Measurements from ENCODE around the gene CDCA4.

Gene CDCA4

DNA sequence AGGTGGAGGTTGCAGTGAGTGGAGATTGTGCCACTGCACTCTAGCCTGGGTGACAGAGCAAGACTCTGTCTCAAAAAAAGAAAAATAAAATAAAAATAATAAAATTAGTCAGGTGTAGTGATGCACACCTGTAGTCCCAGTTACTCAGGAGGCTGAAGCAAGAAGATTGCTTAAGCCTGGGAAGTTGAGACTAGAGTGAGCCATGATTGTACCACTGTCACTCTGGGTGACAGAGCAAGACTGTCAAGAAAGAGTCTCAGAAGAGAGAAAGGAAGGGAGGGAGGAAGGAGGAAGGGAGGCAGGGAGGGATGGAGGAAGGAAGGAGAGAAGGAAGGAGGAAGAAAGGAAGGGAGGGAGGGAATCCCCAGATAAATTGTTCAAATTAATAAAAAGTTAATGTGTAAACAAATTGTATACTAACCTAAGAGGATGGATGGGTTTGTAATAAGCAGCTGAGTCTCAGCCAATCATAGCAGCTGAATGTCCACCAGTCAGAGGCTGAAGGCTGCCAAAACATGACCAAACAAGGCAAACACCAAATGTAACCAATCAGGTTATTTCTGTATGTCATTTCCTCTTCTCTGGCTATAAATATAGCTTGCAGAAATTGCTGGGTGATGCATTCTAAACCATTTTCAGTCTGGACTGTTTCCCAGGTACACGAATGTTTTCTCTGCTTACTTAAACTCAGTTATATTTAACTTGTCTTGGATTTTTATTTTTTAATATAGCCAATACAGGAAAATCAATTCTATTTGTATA, 6.1 kb upstream of the CDCA4 start:
- TF ChIP-seq ZBTB7A (IDR thresholded peaks at IDR 0.05; ENCODE audit: low read depth) (no peak), EP300 (IDR thresholded peaks at IDR 0.05; ENCODE audit: borderline replicate concordance) (no peak), TAF1 (IDR thresholded peaks at IDR 0.05; ENCODE audit: low read depth) (no peak), YY1 (IDR thresholded peaks at IDR 0.05; ENCODE audit: low read depth) (no peak), TCF12 (IDR thresholded peaks at IDR 0.05; ENCODE audit: low read depth) (no peak), CREB1 (IDR thresholded peaks at IDR 0.05; ENCODE audit: low read depth) (no peak), FOXM1 (IDR thresholded peaks at IDR 0.05; ENCODE audit: borderline replicate concordance, low read depth) (no peak), NFIC (IDR thresholded peaks at IDR 0.05) (no peak), TEAD4 (IDR thresholded peaks at IDR 0.05) (no peak)
- TF ChIP-seq, protein P1, sequence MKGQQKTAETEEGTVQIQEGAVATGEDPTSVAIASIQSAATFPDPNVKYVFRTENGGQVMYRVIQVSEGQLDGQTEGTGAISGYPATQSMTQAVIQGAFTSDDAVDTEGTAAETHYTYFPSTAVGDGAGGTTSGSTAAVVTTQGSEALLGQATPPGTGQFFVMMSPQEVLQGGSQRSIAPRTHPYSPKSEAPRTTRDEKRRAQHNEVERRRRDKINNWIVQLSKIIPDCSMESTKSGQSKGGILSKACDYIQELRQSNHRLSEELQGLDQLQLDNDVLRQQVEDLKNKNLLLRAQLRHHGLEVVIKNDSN (IDR thresholded peaks at IDR 0.05), result no peak

DNA sequence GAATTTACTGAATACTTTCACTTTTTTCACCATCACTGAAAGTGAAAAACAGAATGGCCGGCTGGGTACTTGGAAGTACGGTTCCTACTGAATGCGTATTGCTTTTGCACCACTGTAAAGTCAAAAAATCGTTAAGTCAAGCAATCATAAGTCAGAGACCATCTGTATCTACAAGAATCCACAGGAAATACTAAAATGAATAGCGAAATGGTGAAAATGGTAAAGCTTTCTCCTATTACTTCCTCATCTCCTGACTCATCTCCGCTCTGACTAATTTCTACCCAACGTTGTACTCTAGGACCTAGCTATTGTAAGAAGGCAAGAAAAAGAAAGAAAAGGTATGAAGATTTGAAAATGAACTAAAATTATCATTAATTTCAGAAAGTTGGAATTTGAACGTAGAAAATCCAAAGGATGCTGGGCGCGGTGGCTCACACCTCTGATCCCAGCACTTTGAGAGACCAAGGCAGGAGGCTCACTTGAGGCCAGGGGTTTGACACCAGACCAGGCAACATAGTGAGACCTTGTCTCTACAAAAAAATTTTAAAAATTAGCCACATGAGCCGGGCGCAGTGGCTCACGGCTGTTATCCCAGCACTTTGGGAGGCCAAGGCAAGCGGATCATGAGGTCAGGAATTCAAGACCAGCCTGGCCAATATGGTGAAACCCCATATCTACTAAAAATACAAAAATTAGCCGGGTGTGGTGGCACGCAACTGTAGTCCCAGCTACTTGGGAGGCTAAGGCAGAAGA, 5.3 kb upstream of the CDCA4 start:
- TF ChIP-seq TEAD4 (IDR thresholded peaks at IDR 0.05) (no peak), EP300 (IDR thresholded peaks at IDR 0.05; ENCODE audit: borderline replicate concordance) (no peak), RAD21 (IDR thresholded peaks at IDR 0.05; ENCODE audit: low read depth) (no peak), TAF1 (IDR thresholded peaks at IDR 0.05; ENCODE audit: low read depth) (no peak), YY1 (IDR thresholded peaks at IDR 0.05; ENCODE audit: low read depth) (no peak), CREB1 (IDR thresholded peaks at IDR 0.05; ENCODE audit: low read depth) (no peak), TCF12 (IDR thresholded peaks at IDR 0.05; ENCODE audit: low read depth) (no peak), NFIC (IDR thresholded peaks at IDR 0.05) (no peak), ZBTB7A (IDR thresholded peaks at IDR 0.05; ENCODE audit: low read depth) (no peak), FOXM1 (IDR thresholded peaks at IDR 0.05; ENCODE audit: borderline replicate concordance, low read depth) (no peak)
- TF ChIP-seq, protein P2, sequence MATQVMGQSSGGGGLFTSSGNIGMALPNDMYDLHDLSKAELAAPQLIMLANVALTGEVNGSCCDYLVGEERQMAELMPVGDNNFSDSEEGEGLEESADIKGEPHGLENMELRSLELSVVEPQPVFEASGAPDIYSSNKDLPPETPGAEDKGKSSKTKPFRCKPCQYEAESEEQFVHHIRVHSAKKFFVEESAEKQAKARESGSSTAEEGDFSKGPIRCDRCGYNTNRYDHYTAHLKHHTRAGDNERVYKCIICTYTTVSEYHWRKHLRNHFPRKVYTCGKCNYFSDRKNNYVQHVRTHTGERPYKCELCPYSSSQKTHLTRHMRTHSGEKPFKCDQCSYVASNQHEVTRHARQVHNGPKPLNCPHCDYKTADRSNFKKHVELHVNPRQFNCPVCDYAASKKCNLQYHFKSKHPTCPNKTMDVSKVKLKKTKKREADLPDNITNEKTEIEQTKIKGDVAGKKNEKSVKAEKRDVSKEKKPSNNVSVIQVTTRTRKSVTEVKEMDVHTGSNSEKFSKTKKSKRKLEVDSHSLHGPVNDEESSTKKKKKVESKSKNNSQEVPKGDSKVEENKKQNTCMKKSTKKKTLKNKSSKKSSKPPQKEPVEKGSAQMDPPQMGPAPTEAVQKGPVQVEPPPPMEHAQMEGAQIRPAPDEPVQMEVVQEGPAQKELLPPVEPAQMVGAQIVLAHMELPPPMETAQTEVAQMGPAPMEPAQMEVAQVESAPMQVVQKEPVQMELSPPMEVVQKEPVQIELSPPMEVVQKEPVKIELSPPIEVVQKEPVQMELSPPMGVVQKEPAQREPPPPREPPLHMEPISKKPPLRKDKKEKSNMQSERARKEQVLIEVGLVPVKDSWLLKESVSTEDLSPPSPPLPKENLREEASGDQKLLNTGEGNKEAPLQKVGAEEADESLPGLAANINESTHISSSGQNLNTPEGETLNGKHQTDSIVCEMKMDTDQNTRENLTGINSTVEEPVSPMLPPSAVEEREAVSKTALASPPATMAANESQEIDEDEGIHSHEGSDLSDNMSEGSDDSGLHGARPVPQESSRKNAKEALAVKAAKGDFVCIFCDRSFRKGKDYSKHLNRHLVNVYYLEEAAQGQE (IDR thresholded peaks at IDR 0.05; ENCODE audit: low read depth), result no peak
- TF ChIP-seq, protein P3, sequence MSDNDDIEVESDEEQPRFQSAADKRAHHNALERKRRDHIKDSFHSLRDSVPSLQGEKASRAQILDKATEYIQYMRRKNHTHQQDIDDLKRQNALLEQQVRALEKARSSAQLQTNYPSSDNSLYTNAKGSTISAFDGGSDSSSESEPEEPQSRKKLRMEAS (IDR thresholded peaks at IDR 0.05), result no peak
- TF ChIP-seq, protein P1 (IDR thresholded peaks at IDR 0.05), result no peak

DNA sequence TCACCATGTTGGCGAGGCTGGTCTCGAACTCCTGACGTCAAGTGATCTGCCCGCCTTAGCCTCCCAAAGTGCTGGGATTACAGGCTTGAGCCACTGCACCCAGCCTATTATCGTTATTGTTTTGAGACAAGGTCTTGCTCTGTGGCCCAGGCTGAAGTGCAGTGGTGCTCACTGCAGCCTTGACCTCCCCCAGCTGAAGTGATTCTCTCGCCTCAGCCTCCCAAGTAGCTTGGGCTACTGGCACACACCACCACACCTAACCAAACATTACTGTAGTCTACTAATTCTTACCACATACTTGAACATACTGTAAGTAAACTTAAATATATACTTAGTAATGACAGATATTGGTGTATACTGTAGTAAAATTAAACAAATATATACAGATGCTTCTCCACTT, 4.5 kb upstream of the CDCA4 start:
- TF ChIP-seq, protein P3 (IDR thresholded peaks at IDR 0.05), result no peak
- no peak for TF ChIP-seq YY1 (IDR thresholded peaks at IDR 0.05; ENCODE audit: low read depth)
- TF ChIP-seq, protein P2 (IDR thresholded peaks at IDR 0.05; ENCODE audit: low read depth), result no peak
- no peak for TF ChIP-seq ZBTB7A (IDR thresholded peaks at IDR 0.05; ENCODE audit: low read depth)
- TF ChIP-seq EGR1 (IDR thresholded peaks at IDR 0.05), result no peak
- TF ChIP-seq TCF12 (IDR thresholded peaks at IDR 0.05; ENCODE audit: low read depth), result no peak
- TF ChIP-seq CREB1 (IDR thresholded peaks at IDR 0.05; ENCODE audit: low read depth), result no peak
- TF ChIP-seq FOXM1 (IDR thresholded peaks at IDR 0.05; ENCODE audit: borderline replicate concordance, low read depth), result no peak
- TF ChIP-seq TEAD4 (IDR thresholded peaks at IDR 0.05), result no peak

DNA sequence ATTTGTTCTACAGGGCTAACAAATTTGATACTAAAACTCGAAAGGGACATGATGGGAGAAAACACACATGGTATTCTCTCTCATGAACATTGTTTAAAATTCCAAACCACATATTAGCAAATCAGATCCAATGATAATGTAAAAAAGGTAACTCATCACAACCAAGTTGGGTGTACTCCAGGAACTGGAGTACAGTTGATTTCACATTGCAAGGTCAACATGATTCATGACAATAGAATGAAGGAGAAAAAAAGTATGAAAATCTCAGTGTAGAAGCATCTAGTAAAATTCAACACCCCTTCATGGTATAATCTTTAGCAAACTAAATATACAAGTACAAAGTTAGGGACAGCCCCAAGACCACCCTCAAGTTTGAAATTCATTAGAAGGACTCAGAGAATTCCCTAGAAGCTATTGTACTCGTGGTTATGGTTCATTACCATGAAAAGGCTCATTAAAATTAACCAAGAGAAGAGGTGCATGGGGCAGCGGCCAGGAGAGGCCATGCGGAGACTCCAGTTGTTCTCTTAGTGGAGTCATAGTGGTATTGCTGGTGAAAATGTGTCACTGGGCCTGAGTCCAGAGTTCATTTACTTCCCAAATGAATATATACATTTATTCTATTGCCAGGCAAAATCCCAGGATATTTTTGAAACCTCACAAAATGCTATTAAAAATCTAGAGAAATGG, 3.1 kb upstream of the CDCA4 start:
- no peak for TF ChIP-seq EGR1 (IDR thresholded peaks at IDR 0.05)
- TF ChIP-seq, protein P3 (IDR thresholded peaks at IDR 0.05), result no peak
- no peak for TF ChIP-seq TEAD4 (IDR thresholded peaks at IDR 0.05)
- no peak for TF ChIP-seq FOXM1 (IDR thresholded peaks at IDR 0.05; ENCODE audit: borderline replicate concordance, low read depth)
- no peak for TF ChIP-seq ZBTB7A (IDR thresholded peaks at IDR 0.05; ENCODE audit: low read depth)
- no peak for TF ChIP-seq CREB1 (IDR thresholded peaks at IDR 0.05; ENCODE audit: low read depth)
- TF ChIP-seq CEBPB (IDR thresholded peaks at IDR 0.05), result no peak
- no peak for TF ChIP-seq EP300 (IDR thresholded peaks at IDR 0.05; ENCODE audit: borderline replicate concordance)
- no peak for TF ChIP-seq RAD21 (IDR thresholded peaks at IDR 0.05; ENCODE audit: low read depth)
- TF ChIP-seq TAF1 (IDR thresholded peaks at IDR 0.05; ENCODE audit: low read depth), result no peak
- TF ChIP-seq, protein P2 (IDR thresholded peaks at IDR 0.05; ENCODE audit: low read depth), result no peak
- TF ChIP-seq, protein P1 (IDR thresholded peaks at IDR 0.05), result no peak
- TF ChIP-seq YY1 (IDR thresholded peaks at IDR 0.05; ENCODE audit: low read depth), result no peak
- no peak for TF ChIP-seq TCF12 (IDR thresholded peaks at IDR 0.05; ENCODE audit: low read depth)
- no peak for TF ChIP-seq NFIC (IDR thresholded peaks at IDR 0.05)
